HG02678 (cell line): Measurements from ENCODE around the gene ST6GALNAC3.
"Not testable (repeated sequence)": the region's sequence is repeated elsewhere in the genome, so short reads cannot be mapped to it uniquely, and the experiment has no call there.

Source experiments
- ATAC-seq: cut with Tn5 transposase; IDR thresholded peaks from one replicate; pipeline ENCODE4 v1.9.1; 2021; ENCODE audit warnings: mild to moderate bottlenecking, moderate library complexity; ENCODE audit not compliant: unreplicated experiment

The ST6GALNAC3 gene

GRCh38 chr1:76317299-76317900, 242.9 kb downstream of the ST6GALNAC3 start:
- no peak for ATAC-seq

GRCh38 chr1:76330991-76331603, 256.6 kb downstream of the ST6GALNAC3 start:
- ATAC-seq: peak; percentile 90

DNA sequence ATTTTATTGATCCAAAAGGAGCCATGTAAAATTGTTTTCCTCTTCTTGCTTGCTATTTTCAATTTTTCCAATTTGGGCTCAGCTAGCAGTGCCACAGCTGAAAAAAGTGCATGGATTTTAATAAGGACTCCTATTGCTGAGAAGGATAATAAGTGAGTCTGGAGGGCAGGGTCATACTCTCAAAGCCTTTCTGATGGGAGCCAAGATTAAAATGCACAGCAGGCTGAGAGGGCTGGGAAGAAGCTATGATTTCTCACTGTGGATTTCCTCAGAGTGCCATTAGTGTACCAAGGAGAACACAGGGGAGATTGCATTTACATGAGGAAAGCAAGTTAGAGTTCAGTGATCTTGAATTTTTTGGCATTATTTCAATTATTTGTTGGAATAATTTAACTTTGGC, 261.3 kb downstream of the ST6GALNAC3 start:
- no peak for ATAC-seq

- ATAC-seq: no peak
These were observed 262.4 kb downstream of the ST6GALNAC3 start for GRCh38 chr1:76336931-76337371.

- no peak for ATAC-seq
These were observed 263.1 kb downstream of the ST6GALNAC3 start for GRCh38 chr1:76337542-76338219.

- ATAC-seq: no peak
These were observed 265.5 kb downstream of the ST6GALNAC3 start for GRCh38 chr1:76340056-76340455.

DNA sequence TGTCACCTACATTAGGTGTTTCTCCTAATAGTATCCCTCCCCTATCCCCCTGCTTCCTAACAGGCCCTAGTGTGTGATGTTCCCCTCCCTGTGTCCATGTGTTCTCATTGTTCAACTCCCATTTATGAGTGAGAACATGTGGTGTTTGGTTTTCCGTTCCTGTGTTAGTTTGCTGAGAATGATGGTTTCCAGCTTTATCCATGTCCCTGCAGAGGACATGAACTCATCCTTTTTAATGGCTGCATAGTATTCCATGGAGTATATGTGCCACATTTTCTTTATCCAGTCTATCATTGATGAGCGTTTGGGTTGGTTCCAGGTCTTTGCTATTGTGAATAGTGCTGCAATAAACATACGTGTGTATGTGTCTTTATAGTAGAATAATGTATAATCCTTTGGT, 267.3 kb downstream of the ST6GALNAC3 start:
- not testable (repeated sequence) for ATAC-seq

- ATAC-seq: no peak
These were observed 268.8 kb downstream of the ST6GALNAC3 start for GRCh38 chr1:76343356-76343755.

DNA sequence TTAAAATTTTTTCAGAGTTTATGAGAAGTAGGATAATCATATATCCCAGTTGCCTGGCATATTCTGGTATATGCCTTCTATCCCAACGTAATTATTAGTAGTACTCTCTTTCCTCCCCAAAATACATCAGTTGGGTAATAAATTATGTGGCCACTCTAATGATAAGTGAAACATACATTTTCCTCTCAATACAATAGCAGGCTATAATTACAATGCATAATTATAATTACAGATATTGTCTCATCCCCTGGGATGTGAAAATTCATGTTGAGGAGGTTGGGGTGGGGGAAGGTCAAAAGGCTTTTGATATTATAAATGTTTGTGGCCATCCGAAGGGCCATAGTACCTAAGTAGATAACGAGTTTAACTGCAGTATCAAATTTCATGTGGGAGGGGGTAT, 277.1 kb downstream of the ST6GALNAC3 start:
- ATAC-seq: no peak

DNA sequence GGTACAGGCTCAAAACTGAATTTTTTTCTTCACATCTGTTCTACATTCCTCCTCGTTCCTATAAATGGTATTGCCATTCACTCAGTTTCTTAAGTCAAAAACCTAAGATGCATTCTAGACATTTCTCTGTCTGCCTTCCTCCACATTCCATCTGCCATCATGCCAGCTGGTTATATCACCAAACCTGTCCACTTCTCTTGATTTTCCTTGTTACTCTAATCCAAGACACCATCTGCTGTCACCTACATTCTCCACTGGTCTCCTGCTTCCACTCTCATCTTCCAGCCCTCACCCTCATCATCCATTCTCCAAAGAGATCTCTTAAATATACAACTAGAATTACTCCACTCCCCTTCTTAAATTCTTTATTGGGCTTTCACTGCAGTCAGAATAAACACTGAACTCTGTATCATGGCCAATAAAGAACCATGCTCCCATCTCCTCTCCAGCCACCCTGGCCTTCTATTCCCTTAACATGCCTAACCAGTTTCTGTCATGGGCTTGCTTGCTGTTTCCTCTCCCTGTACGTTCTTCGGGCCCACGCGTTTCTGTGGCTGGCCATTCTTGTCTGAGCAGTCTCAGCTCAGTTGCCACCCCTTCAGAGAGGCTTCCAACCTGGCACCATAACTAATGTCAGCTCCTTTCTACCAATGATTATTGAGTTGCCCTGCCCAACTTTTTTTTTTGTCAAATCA, 278.3 kb downstream of the ST6GALNAC3 start:
- no peak for ATAC-seq

- ATAC-seq: no peak
These were observed 279.7 kb downstream of the ST6GALNAC3 start for GRCh38 chr1:76354236-76354635.

- ATAC-seq: no peak
These were observed 292.2 kb downstream of the ST6GALNAC3 start for GRCh38 chr1:76366726-76367125.

DNA sequence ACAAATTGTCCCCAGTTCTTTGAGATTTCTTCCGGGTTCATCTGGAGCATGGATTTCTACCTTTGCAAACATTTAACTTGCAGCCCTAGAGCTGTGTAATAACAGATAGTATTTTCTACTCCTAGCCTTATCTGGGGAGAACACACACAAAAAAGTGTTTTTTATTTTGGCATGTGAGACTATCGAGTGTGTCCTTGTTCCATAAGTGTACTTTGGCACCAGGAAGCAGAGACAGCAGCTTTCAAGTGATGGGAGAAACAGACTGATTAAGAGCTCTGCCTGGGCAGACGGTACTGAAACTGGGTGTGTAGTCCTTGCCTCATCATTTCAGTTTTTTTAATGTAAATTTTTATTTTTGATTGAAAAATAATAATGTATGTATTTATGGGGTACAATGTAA, 297.4 kb downstream of the ST6GALNAC3 start:
- ATAC-seq: no peak

DNA sequence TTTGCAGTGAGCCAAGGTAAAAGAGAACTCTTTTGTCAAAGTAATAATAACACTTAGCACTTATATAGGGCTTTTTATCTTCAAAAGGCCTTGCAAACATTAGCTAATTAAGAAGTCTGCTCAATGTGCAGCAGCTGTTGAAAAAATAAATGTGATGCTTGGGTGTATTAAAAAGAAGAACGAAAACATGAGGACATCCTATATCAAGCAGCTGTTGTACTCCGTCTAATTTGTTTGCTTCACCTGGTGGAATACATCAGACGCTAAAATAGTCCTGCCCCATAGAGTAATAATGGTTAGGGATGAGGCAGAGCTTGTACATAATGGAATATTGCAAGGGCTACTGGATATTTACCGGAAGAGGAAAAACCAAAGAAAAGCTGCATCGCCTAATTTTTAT, 299.5 kb downstream of the ST6GALNAC3 start:
- ATAC-seq: no peak

DNA sequence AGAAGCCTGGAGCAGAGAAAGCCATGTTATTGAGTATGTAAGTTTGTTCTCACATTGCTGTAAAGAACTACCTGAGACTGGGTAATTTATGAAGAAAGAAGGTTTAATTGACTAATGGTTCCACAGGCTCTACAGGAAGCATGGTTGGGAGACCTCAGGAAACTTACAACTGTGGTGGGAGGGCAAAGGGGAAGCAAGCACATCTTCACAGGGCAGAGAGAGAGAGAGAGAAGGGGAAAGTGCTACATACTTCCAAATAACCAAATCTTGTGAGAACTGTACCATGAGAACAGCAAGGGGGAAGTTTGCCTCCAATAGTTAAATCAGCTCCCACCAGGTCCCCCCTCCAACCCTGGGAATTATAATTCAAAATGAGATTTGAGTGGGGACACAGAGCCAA, 302.7 kb downstream of the ST6GALNAC3 start:
- no peak for ATAC-seq

DNA sequence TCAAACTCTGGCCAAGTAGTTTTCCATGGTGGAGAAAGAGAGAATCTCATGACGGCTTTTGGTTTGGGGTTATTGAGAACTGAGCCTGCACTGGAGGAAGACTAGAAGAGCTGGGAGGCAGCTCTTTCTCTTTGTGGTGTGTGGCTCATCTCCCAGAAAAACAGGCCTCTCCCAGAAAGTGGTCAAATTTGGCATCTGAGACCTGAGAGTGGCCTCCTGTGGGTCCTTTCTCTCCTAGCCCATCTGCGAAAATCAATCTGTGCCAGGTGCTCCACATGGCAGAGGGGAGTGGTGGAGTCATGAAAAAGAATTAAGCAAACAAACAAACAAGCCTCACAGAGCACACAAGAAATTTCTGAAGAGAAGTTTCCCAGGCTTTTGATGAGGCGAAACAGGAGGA, 305.0 kb downstream of the ST6GALNAC3 start:
- no peak for ATAC-seq

GRCh38 chr1:76381450-76382097, 307.0 kb downstream of the ST6GALNAC3 start:
- ATAC-seq: no peak

DNA sequence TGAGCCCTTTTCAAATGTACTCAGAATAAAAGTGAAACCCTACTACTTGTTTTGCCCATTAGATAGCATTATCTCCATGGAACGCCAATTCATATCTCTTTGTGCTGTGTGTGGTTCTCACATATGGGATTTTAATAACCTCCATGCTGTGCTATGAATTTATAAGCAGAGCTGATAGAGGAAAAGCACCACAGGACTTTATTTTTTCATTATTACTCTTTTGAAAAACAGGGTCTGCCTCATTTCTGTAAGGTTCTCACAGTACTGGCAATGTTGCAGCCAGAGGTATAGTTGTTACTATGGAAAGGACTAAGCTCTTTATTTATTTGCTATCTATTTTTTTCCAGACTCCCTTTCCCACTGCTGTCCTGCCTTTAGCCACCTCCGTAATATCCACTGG, 313.7 kb downstream of the ST6GALNAC3 start:
- ATAC-seq: no peak

- ATAC-seq: no peak
These were observed 315.9 kb downstream of the ST6GALNAC3 start for GRCh38 chr1:76390456-76390855.

- ATAC-seq: no peak
These were observed 320.5 kb downstream of the ST6GALNAC3 start for GRCh38 chr1:76395059-76395458.

- no peak for ATAC-seq
These were observed 327.6 kb downstream of the ST6GALNAC3 start for GRCh38 chr1:76402128-76402527.
